BJ (cell line): ENCODE results near the gene ADAM10. TPM values are rescaled to one million over a fixed set of nuclear protein-coding genes. Genes with fewer than 3 reads are reported as not detected.

ENCODE experiments used
- CTCF ChIA-PET: fragments of 350-600 bp; formaldehyde crosslinking; extraction: SDS; loops from one replicate; lab custom pipeline; 2021; ENCODE audit warnings: antibody characterized with exemption, inconsistent platforms; lab: Yijun Ruan, JAX
- POLR2A ChIA-PET: fragments of 300-600 bp; sonication (Branson Sonifier 250); formaldehyde crosslinking; extraction: SDS; loops from one replicate; lab custom pipeline; 2021; ENCODE audit warnings: antibody characterized with exemption; lab: Charles Lee
- DNase-seq: peaks from one replicate; pipeline ENCODE4 v3.0.0-alpha.2; 2011; ENCODE audit warnings: low read depth
- H3K27me3 ChIP-seq: 2 replicates; pipeline ENCODE4 v1.6.0; 2011; ENCODE audit warnings: low read length; ENCODE audit not compliant: control insufficient read depth, insufficient read depth
- H3K36me3 ChIP-seq: 2 replicates; pipeline ENCODE4 v1.5.1; 2011; ENCODE audit warnings: low read length; ENCODE audit not compliant: control insufficient read depth, insufficient read depth
- H3K4me3 ChIP-seq: 2 replicates; pipeline ENCODE4 v1.5.1; 2011; ENCODE audit warnings: low read depth, mild to moderate bottlenecking, control low read depth, low read length
- CTCF ChIP-seq: IDR thresholded peaks from 2 replicates; pipeline ENCODE4 v1.5.1; 2011; ENCODE audit warnings: low read depth, mild to moderate bottlenecking, control low read depth, inconsistent platforms, low read length, moderate library complexity; ENCODE audit not compliant: insufficient read depth
- polyA plus RNA-seq: library from polyadenylated mRNA; depleted of rRNA; stranded (reverse); fragments of >200 nt; gene quantifications from 2 replicates; pipeline ENCODE4 v1.2.3, GENCODE V29; 2011

The ADAM10 gene
- polyA plus RNA-seq, 1 experiment, result 106 TPM

GRCh38 chr15:58766290-58766689 lies 16.8 kb upstream of the ADAM10 start:
- POLR2A ChIA-PET, result no interaction called here

GRCh38 chr15:58764468-58764867 lies 15.0 kb upstream of the ADAM10 start:
- ChIA-PET POLR2A (no interaction called here), CTCF (no interaction called here)
- TF ChIP-seq CTCF, result no peak
- Histone ChIP-seq H3K36me3 (no peaks in the 10 kb centered on the region), H3K4me3 (no peak overlapping the region), H3K27me3 (no peaks in the 10 kb centered on the region)
- no peak for DNase-seq

More at GRCh38 chr15:58766290-58766689, 16.8 kb upstream of the ADAM10 start:
- Histone ChIP-seq H3K36me3 (no peaks in the 10 kb centered on the region), H3K27me3 (no peaks in the 10 kb centered on the region), H3K4me3 (no peak overlapping the region)
- TF ChIP-seq CTCF, result no peak
- no peak for DNase-seq
- CTCF ChIA-PET, result interaction anchor here (1.3 kb wide), 1 partner anchor 497 kb away, joined by 3 read pairs; no protein-coding TSS in a partner anchor

GRCh38 chr15:58762731-58763130 lies 13.2 kb upstream of the ADAM10 start:
- H3K27me3 ChIP-seq, result no peaks in the 10 kb centered on the region
- ChIA-PET CTCF (no interaction called here), POLR2A (no interaction called here)
- TF ChIP-seq CTCF, result no peak
- no peaks in the 10 kb centered on the region for H3K36me3 ChIP-seq
- DNase-seq, result no peak
- no peak overlapping the region for H3K4me3 ChIP-seq

- no peak for TF ChIP-seq CTCF
- no peaks in the 10 kb centered on the region for H3K27me3 ChIP-seq
- no peak for DNase-seq
- CTCF ChIA-PET, result no interaction called here
- no peak overlapping the region for H3K4me3 ChIP-seq
- POLR2A ChIA-PET, result no interaction called here
- no peaks in the 10 kb centered on the region for H3K36me3 ChIP-seq
Measured at GRCh38 chr15:58762285-58762684, 12.8 kb upstream of the ADAM10 start.

- H3K4me3 ChIP-seq, result no peak overlapping the region
- no peaks in the 10 kb centered on the region for H3K27me3 ChIP-seq
- ChIA-PET POLR2A (no interaction called here), CTCF (interaction anchor here (0.7 kb wide), 1 partner anchor 491 kb away, joined by 3 read pairs; no protein-coding TSS in a partner anchor)
- no peak for DNase-seq
- TF ChIP-seq CTCF, result no peak
- no peaks in the 10 kb centered on the region for H3K36me3 ChIP-seq
Measured at GRCh38 chr15:58761010-58761388, 11.5 kb upstream of the ADAM10 start.
